Esophagus squamous epithelium (tissue), 4 donors: ENCODE data around the gene PRKX.

Experiments used
- POLR2A ChIP-seq, 4 donors: fragments of 450-650 bp; IDR thresholded peaks; one replicate each; pipeline ENCODE4 v1.6.1; 2017; ENCODE audit warnings: antibody characterized with exemption in 4 of 4, mild to moderate bottlenecking in 4 of 4, moderate library complexity in 3 of 4
- TF ChIP-seq, protein P1 (sequence below), 6 experiments: fragments of 450-650 bp in 4 of 6; fragments of 200-600 bp in 2 of 6; sonication (generic) in 2 of 6; IDR thresholded peaks; one replicate each; pipeline ENCODE4 v1.5.1; 2016 to 2019; ENCODE audit warnings: antibody characterized with exemption in 6 of 6, mild to moderate bottlenecking in 4 of 6, moderate library complexity in 4 of 6

DNA sequence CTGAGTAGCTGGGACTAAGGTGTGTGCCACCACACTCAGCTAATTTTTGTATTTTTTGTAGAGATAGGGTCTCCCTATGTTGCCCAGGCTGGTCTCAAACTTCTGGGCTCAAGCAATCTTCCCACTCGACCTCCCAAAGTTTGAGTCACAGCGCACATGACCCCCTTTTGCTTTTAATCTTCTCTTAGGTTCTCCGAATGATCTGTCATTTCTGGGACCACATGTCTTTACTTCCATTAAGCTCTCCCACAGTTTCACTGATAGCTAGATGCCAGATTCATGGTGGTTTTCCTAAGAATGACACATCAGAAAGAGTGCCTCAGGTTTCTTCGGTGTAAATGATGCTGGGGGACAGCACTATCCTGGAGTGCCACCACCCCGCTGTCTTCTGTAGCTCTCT lies 17.9 kb downstream of the PRKX start:
- TF ChIP-seq, protein P1, sequence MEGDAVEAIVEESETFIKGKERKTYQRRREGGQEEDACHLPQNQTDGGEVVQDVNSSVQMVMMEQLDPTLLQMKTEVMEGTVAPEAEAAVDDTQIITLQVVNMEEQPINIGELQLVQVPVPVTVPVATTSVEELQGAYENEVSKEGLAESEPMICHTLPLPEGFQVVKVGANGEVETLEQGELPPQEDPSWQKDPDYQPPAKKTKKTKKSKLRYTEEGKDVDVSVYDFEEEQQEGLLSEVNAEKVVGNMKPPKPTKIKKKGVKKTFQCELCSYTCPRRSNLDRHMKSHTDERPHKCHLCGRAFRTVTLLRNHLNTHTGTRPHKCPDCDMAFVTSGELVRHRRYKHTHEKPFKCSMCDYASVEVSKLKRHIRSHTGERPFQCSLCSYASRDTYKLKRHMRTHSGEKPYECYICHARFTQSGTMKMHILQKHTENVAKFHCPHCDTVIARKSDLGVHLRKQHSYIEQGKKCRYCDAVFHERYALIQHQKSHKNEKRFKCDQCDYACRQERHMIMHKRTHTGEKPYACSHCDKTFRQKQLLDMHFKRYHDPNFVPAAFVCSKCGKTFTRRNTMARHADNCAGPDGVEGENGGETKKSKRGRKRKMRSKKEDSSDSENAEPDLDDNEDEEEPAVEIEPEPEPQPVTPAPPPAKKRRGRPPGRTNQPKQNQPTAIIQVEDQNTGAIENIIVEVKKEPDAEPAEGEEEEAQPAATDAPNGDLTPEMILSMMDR (IDR thresholded peaks at IDR 0.05), result no peak
- no peak for TF ChIP-seq POLR2A (IDR thresholded peaks at IDR 0.05)
